NT2/D1 (cell line): ENCODE results near the gene FOXP1.

Experiments
- DNase-seq: peaks from one replicate; pipeline ENCODE4 v3.0.0-alpha.2; 2011; ENCODE audit warnings: low read depth, low spot score
- H3K27me3 ChIP-seq: 2 replicates; pipeline ENCODE4 v1.6.0; 2011; ENCODE audit warnings: mild to moderate bottlenecking; ENCODE audit not compliant: insufficient read length, insufficient read depth
- H3K36me3 ChIP-seq: 2 replicates; pipeline ENCODE4 v1.6.1; 2011; ENCODE audit warnings: mild to moderate bottlenecking, low read length, mixed read lengths; ENCODE audit not compliant: insufficient read depth, insufficient read length
- H3K4me1 ChIP-seq: 2 replicates; pipeline ENCODE4 v1.5.1; 2011; ENCODE audit not compliant: insufficient read depth, insufficient read length
- H3K4me3 ChIP-seq: 2 replicates; pipeline ENCODE4 v1.5.1; 2011; ENCODE audit warnings: low read depth; ENCODE audit not compliant: insufficient read length
- H3K9ac ChIP-seq: 2 replicates; pipeline ENCODE4 v1.6.0; 2011; ENCODE audit warnings: low read depth; ENCODE audit not compliant: insufficient read length
- H3K9me3 ChIP-seq: 2 replicates; pipeline ENCODE4 v1.5.1; 2011; ENCODE audit warnings: mild to moderate bottlenecking, low read length; ENCODE audit not compliant: insufficient read depth
- SUZ12 ChIP-seq: IDR thresholded peaks from 2 replicates; pipeline ENCODE4 v1.6.1; 2011; ENCODE audit not compliant: insufficient read length, insufficient read depth; ENCODE audit errors: extremely low read depth
- YY1 ChIP-seq: IDR thresholded peaks from 2 replicates; pipeline ENCODE4 v1.6.1; 2011; ENCODE audit not compliant: insufficient read length, insufficient read depth
- ZNF274 ChIP-seq: IDR thresholded peaks from 2 replicates; pipeline ENCODE4 v1.6.1; 2011; ENCODE audit warnings: mild to moderate bottlenecking, low read depth, low read length

The FOXP1 gene

GRCh38 chr3:71144525-71145253 lies 438.8 kb downstream of the FOXP1 start:
- H3K4me3 ChIP-seq = no peak overlapping the region
- H3K9ac ChIP-seq = no peak overlapping the region
- no peaks in the 10 kb centered on the region for H3K36me3 ChIP-seq
- no peaks in the 10 kb centered on the region for H3K27me3 ChIP-seq
- H3K4me1 ChIP-seq = peaks cover 3% of the 10 kb centered on the region
- TF ChIP-seq YY1 = no peak
- TF ChIP-seq SUZ12 = no peak
- TF ChIP-seq ZNF274 = no peak
- no peaks in the 10 kb centered on the region for H3K9me3 ChIP-seq
- no peak for DNase-seq

- DNase-seq = no peak
- Histone ChIP-seq H3K27me3 (no peaks in the 10 kb centered on the region), H3K9me3 (no peaks in the 10 kb centered on the region), H3K4me3 (no peak overlapping the region), H3K36me3 (no peaks in the 10 kb centered on the region), H3K4me1 (peaks cover 3% of the 10 kb centered on the region), H3K9ac (no peak overlapping the region)
- TF ChIP-seq ZNF274 (no peak), YY1 (no peak), SUZ12 (no peak)
These were observed 440.0 kb downstream of the FOXP1 start for GRCh38 chr3:71143493-71143892.

GRCh38 chr3:71142441-71143161 lies 440.9 kb downstream of the FOXP1 start:
- Histone ChIP-seq H3K4me3 (no peak overlapping the region), H3K9ac (no peak overlapping the region), H3K4me1 (peaks cover 3% of the 10 kb centered on the region), H3K9me3 (no peaks in the 10 kb centered on the region), H3K36me3 (no peaks in the 10 kb centered on the region), H3K27me3 (no peaks in the 10 kb centered on the region)
- peak; percentile 48 for DNase-seq
- no peak for TF ChIP-seq SUZ12
- TF ChIP-seq YY1 = no peak
- no peak for TF ChIP-seq ZNF274

GRCh38 chr3:71140477-71140876 lies 443.1 kb downstream of the FOXP1 start:
- Histone ChIP-seq H3K9me3 (no peaks in the 10 kb centered on the region), H3K9ac (no peak overlapping the region), H3K4me1 (peaks cover 3% of the 10 kb centered on the region), H3K4me3 (no peak overlapping the region), H3K36me3 (no peaks in the 10 kb centered on the region), H3K27me3 (no peaks in the 10 kb centered on the region)
- no peak for DNase-seq
- TF ChIP-seq SUZ12 (no peak), ZNF274 (no peak), YY1 (no peak)

GRCh38 chr3:71139496-71139895 lies 444.0 kb downstream of the FOXP1 start:
- H3K36me3 ChIP-seq = no peaks in the 10 kb centered on the region
- no peaks in the 10 kb centered on the region for H3K27me3 ChIP-seq
- peaks cover 3% of the 10 kb centered on the region for H3K4me1 ChIP-seq
- H3K9ac ChIP-seq = no peak overlapping the region
- no peak overlapping the region for H3K4me3 ChIP-seq
- TF ChIP-seq SUZ12 = no peak
- TF ChIP-seq ZNF274 = no peak
- no peak for TF ChIP-seq YY1
- DNase-seq = no peak
- H3K9me3 ChIP-seq = no peaks in the 10 kb centered on the region

GRCh38 chr3:71138410-71138809 lies 445.1 kb downstream of the FOXP1 start:
- Histone ChIP-seq H3K4me1 (no peaks in the 10 kb centered on the region), H3K4me3 (no peak overlapping the region), H3K36me3 (no peaks in the 10 kb centered on the region), H3K9me3 (no peaks in the 10 kb centered on the region), H3K9ac (no peak overlapping the region), H3K27me3 (no peaks in the 10 kb centered on the region)
- DNase-seq = no peak
- TF ChIP-seq YY1 (no peak), SUZ12 (no peak), ZNF274 (no peak)

- no peak for DNase-seq
- H3K4me1 ChIP-seq = no peaks in the 10 kb centered on the region
- H3K4me3 ChIP-seq = no peak overlapping the region
- no peaks in the 10 kb centered on the region for H3K9me3 ChIP-seq
- no peaks in the 10 kb centered on the region for H3K27me3 ChIP-seq
- no peak for TF ChIP-seq ZNF274
- no peak for TF ChIP-seq YY1
- TF ChIP-seq SUZ12 = no peak
- H3K9ac ChIP-seq = no peak overlapping the region
- H3K36me3 ChIP-seq = no peaks in the 10 kb centered on the region
These were observed 447.3 kb downstream of the FOXP1 start for GRCh38 chr3:71136276-71136675.
